Measurements from ENCODE around the gene EDA. TPM values are rescaled to one million over a fixed set of nuclear protein-coding genes. Genes with fewer than 3 reads are reported as not detected.
"Not testable (repeated sequence)": the region's sequence is repeated elsewhere in the genome, so short reads cannot be mapped to it uniquely, and the experiment has no call there.

EDA gene
- total and polyA plus RNA-seq, 2 of the 13 experiments (the other 11 are each of a cell fraction or from before 2014, with no cell fraction given), result 8.8 to 11.2 TPM

DNA sequence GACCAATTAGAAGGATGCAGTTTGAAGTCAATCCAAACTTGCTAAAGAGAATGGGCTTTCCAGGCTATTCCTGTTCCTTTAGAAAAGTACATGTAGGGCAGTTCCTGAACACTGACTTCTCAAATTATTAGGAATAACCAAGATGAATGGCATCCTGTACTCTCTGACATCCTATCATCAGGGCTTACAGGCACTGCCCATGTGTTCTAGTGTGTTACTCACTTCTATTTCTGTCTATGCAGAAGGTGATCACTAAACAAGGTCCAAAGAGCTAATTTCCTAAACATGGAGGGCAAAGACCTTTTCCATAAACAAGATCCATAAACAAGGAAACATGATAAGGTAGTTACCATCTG, 380.2 kb downstream of the EDA start:
- no peak for ATAC-seq
- Histone ChIP-seq H3K9ac (ENCODE audit: insufficient read depth, low read depth, low read length) (no peak overlapping the region), H3K4me1 (ENCODE audit: insufficient read depth, low read length) (no peaks in the 10 kb centered on the region), H3K4me3 (replicated peaks in 1 of 3; ENCODE audit: insufficient read depth in 1 of 3, low read depth in 2 of 3, low read length in 3 of 3) (no peak overlapping the region), H3K4me2 (ENCODE audit: low read depth, low read length) (no peak overlapping the region), H3K9me3 (ENCODE audit: low read length) (no peaks in the 10 kb centered on the region), H3K27me3 (ENCODE audit: control insufficient read depth in 1 of 2, insufficient read depth in 2 of 2, low read length in 2 of 2) (no peaks in the 10 kb centered on the region), H4K20me1 (ENCODE audit: insufficient read depth, low read length) (no peaks in the 10 kb centered on the region), H3K79me2 (ENCODE audit: insufficient read depth, low read length) (no peaks in the 10 kb centered on the region), H3K36me3 (replicated peaks in 1 of 2; ENCODE audit: control insufficient read depth in 1 of 2, insufficient read depth in 2 of 2, low read length in 2 of 2) (no peaks in the 10 kb centered on the region), H2AFZ (ENCODE audit: low read length) (no peak overlapping the region), H3K27ac (ENCODE audit: extremely low read length, insufficient read depth, low read length) (no peak overlapping the region)
- intact Hi-C loops (cut with micrococcal nuclease; ENCODE audit: unreplicated experiment), result no loop called here
- DNase-seq (ENCODE audit: low spot score), result no peak
- CTCF ChIA-PET (ENCODE audit: low intra/inter-chr PET ratio, low total read pairs), result no interaction called here
- in situ Hi-C loops (cut with HindIII; ENCODE audit: extremely low pct_ligation_motif_present, low pct_unique_long_range_greater_than_20kb), result no loop called here
- BruUV-seq (replicated peaks), result no TSS peak
- no peak for FAIRE-seq
- no peak for TF ChIP-seq KDM2A (CRISPR knock-in tag; IDR thresholded peaks at IDR 0.05; ENCODE audit: borderline replicate concordance, low read depth)
- TF ChIP-seq HCFC1 (IDR thresholded peaks at IDR 0.05; ENCODE audit: low read depth, low read length), result no peak
- TF ChIP-seq, protein P1, sequence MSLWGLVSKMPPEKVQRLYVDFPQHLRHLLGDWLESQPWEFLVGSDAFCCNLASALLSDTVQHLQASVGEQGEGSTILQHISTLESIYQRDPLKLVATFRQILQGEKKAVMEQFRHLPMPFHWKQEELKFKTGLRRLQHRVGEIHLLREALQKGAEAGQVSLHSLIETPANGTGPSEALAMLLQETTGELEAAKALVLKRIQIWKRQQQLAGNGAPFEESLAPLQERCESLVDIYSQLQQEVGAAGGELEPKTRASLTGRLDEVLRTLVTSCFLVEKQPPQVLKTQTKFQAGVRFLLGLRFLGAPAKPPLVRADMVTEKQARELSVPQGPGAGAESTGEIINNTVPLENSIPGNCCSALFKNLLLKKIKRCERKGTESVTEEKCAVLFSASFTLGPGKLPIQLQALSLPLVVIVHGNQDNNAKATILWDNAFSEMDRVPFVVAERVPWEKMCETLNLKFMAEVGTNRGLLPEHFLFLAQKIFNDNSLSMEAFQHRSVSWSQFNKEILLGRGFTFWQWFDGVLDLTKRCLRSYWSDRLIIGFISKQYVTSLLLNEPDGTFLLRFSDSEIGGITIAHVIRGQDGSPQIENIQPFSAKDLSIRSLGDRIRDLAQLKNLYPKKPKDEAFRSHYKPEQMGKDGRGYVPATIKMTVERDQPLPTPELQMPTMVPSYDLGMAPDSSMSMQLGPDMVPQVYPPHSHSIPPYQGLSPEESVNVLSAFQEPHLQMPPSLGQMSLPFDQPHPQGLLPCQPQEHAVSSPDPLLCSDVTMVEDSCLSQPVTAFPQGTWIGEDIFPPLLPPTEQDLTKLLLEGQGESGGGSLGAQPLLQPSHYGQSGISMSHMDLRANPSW (CRISPR knock-in tag; IDR thresholded peaks at IDR 0.05; ENCODE audit: borderline replicate concordance), result no peak
- TF ChIP-seq ZNF33A (CRISPR knock-in tag; IDR thresholded peaks at IDR 0.05; ENCODE audit: borderline replicate concordance), result no peak
- POLR2A ChIA-PET, result no interaction called here

DNA sequence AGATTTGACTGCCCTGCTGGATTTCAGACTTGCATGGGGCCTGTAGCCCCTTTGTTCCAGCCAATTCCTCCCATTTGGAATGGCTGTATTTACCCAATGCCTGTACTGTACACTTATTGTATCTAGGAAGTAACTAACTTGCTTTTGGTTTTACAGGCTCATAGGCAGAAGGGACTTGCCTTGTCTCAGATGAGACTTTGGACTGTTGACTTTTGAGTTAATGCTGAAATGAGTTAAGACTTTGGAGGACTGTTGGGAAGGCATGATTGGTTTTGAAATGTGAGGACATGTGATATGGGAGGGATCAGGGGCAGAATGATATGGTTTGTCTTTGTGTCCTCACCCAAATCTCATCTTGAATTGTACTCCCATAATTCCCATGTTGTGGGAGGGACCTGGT, 382.4 kb downstream of the EDA start:
- H2AFZ ChIP-seq (ENCODE audit: low read length); intact Hi-C loops (cut with micrococcal nuclease; ENCODE audit: unreplicated experiment); H3K4me2 ChIP-seq (ENCODE audit: low read depth, low read length); H3K79me2 ChIP-seq (ENCODE audit: insufficient read depth, low read length); POLR2A ChIA-PET; H3K27ac ChIP-seq (ENCODE audit: extremely low read length, insufficient read depth, low read length); FAIRE-seq; H3K36me3 ChIP-seq (replicated peaks in 1 of 2; ENCODE audit: control insufficient read depth in 1 of 2, insufficient read depth in 2 of 2, low read length in 2 of 2); CTCF ChIA-PET (ENCODE audit: low intra/inter-chr PET ratio, low total read pairs); BruUV-seq (replicated peaks); H3K9ac ChIP-seq (ENCODE audit: insufficient read depth, low read depth, low read length); H3K4me3 ChIP-seq (replicated peaks in 1 of 3; ENCODE audit: insufficient read depth in 1 of 3, low read depth in 2 of 3, low read length in 3 of 3); in situ Hi-C loops (cut with HindIII; ENCODE audit: extremely low pct_ligation_motif_present, low pct_unique_long_range_greater_than_20kb); H4K20me1 ChIP-seq (ENCODE audit: insufficient read depth, low read length); H3K27me3 ChIP-seq (ENCODE audit: control insufficient read depth in 1 of 2, insufficient read depth in 2 of 2, low read length in 2 of 2); H3K9me3 ChIP-seq (ENCODE audit: low read length); ATAC-seq; H3K4me1 ChIP-seq (ENCODE audit: insufficient read depth, low read length): not testable (repeated sequence)
- peak; percentile 7 for DNase-seq (ENCODE audit: low spot score)
- TF ChIP-seq ZNF644 (CRISPR knock-in tag; IDR thresholded peaks at IDR 0.05; ENCODE audit: low read depth) (0 out of 2 replicates have a peak, but pooled peaks have one; percentile 57), ZMYM4 (CRISPR knock-in tag; IDR thresholded peaks at IDR 0.05) (peak; percentile 78), POGZ (CRISPR knock-in tag; IDR thresholded peaks at IDR 0.05) (peak; percentile 31; the same call in 1 of the 2 replicates), HNF4A (CRISPR knock-in tag; IDR thresholded peaks at IDR 0.05) (peak; percentile 58)
- TF ChIP-seq, protein P2, sequence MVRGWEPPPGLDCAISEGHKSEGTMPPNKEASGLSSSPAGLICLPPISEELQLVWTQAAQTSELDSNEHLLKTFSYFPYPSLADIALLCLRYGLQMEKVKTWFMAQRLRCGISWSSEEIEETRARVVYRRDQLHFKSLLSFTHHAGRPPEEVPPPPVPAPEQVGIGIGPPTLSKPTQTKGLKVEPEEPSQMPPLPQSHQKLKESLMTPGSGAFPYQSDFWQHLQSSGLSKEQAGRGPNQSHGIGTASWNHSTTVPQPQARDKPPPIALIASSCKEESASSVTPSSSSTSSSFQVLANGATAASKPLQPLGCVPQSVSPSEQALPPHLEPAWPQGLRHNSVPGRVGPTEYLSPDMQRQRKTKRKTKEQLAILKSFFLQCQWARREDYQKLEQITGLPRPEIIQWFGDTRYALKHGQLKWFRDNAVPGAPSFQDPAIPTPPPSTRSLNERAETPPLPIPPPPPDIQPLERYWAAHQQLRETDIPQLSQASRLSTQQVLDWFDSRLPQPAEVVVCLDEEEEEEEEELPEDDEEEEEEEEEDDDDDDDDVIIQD (CRISPR knock-in tag; IDR thresholded peaks at IDR 0.05; ENCODE audit: low read depth), result peak; percentile 84; the same call in 1 of the 2 replicates
